Measurements from ENCODE around the gene SLC25A31. TPM values are rescaled to one million over a fixed set of nuclear protein-coding genes. Genes with fewer than 3 reads are reported as not detected.
A peak's percentile ranks its signal among the peaks of the same experiment; 100 is the strongest.

The SLC25A31 gene
- total RNA-seq, 1 donor from 2014 or later = not detected

DNA sequence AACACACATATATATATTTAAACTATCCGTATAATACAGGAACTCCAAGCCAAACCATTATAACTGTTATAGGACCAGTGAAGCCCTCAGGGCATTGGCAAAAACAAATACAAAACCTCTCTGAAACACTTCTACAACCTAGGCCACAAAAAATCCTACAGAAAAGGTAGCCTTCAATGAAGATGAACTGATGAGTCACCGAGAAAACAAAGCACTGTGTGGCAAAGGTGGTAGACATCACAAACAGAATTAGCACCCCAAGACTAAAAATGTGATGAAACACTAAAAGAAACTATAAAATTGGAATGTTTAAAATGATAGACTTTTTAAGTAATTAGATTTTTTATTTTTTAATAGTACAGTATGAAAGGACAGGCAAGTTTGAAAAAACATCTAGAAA lies 46.4 kb downstream of the SLC25A31 start:
- intact Hi-C loops (cut with micrococcal nuclease) = no loop called here
- Histone ChIP-seq H3K4me1 (peaks cover 3% of the 10 kb centered on the region), H3K27ac (replicated peaks) (no peak overlapping the region), H3K36me3 (no peaks in the 10 kb centered on the region), H3K4me3 (no peak overlapping the region), H3K9me3 (replicated peaks) (no peaks in the 10 kb centered on the region), H3K27me3 (ENCODE audit: low read depth) (peaks cover 12% of the 10 kb centered on the region)
- TF ChIP-seq, protein P1, sequence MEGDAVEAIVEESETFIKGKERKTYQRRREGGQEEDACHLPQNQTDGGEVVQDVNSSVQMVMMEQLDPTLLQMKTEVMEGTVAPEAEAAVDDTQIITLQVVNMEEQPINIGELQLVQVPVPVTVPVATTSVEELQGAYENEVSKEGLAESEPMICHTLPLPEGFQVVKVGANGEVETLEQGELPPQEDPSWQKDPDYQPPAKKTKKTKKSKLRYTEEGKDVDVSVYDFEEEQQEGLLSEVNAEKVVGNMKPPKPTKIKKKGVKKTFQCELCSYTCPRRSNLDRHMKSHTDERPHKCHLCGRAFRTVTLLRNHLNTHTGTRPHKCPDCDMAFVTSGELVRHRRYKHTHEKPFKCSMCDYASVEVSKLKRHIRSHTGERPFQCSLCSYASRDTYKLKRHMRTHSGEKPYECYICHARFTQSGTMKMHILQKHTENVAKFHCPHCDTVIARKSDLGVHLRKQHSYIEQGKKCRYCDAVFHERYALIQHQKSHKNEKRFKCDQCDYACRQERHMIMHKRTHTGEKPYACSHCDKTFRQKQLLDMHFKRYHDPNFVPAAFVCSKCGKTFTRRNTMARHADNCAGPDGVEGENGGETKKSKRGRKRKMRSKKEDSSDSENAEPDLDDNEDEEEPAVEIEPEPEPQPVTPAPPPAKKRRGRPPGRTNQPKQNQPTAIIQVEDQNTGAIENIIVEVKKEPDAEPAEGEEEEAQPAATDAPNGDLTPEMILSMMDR (IDR thresholded peaks at IDR 0.05; ENCODE audit: borderline replicate concordance) = no peak
- no peak for DNase-seq

DNA sequence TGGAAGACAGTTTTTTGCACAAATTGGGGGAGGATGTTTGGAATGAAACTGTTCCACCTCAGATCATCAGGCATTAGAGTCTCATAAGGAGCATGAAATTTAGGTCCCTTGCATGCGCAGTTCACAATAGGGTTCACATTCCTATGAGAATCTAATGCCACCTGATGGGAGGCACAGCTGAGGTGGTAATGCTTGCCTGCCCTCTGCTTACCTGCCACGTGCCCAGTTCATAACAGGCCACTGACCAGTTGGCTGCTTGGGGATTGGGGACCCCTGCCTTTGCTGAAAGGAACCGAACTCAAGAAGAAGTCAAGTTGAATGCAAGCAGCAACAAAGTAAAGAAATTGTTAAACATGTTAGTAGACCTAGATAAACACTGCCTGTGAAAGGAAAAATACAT lies 47.3 kb downstream of the SLC25A31 start:
- Histone ChIP-seq H3K9me3 (replicated peaks) (no peaks in the 10 kb centered on the region), H3K4me1 (peaks cover 9% of the 10 kb centered on the region), H3K36me3 (no peaks in the 10 kb centered on the region), H3K27ac (replicated peaks) (no peak overlapping the region), H3K4me3 (no peak overlapping the region), H3K27me3 (ENCODE audit: low read depth) (peaks cover 12% of the 10 kb centered on the region)
- intact Hi-C loops (cut with micrococcal nuclease) = no loop called here
- TF ChIP-seq, protein P1 (IDR thresholded peaks at IDR 0.05; ENCODE audit: borderline replicate concordance) = no peak
- no peak for DNase-seq

DNA sequence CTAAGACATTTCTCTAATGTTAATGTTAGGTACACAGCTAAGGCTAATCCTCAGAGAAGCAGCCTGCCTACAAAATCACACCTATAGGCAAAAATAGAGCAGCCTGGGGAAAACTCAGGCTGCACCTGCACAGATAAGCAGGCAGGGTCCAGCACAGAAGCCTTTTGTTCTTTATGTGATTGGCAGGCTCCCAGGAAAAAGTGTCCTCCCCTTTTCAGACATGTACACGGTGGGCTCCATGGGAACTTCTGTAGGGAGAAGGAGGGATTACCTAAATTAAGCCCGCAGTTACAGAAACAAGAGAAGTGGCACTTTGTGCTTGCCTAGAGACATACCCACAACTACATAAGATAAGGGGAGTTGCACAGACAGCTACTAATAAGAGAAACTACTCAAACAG lies 47.9 kb downstream of the SLC25A31 start:
- TF ChIP-seq, protein P1 (IDR thresholded peaks at IDR 0.05; ENCODE audit: borderline replicate concordance) = no peak
- intact Hi-C loops (cut with micrococcal nuclease) = no loop called here
- no peak overlapping the region for H3K27ac ChIP-seq (replicated peaks)
- no peak overlapping the region for H3K4me3 ChIP-seq
- H3K4me1 ChIP-seq = peaks cover 15% of the 10 kb centered on the region
- peaks cover 11% of the 10 kb centered on the region for H3K27me3 ChIP-seq (ENCODE audit: low read depth)
- no peaks in the 10 kb centered on the region for H3K36me3 ChIP-seq
- no peaks in the 10 kb centered on the region for H3K9me3 ChIP-seq (replicated peaks)
- no peak for DNase-seq

DNA sequence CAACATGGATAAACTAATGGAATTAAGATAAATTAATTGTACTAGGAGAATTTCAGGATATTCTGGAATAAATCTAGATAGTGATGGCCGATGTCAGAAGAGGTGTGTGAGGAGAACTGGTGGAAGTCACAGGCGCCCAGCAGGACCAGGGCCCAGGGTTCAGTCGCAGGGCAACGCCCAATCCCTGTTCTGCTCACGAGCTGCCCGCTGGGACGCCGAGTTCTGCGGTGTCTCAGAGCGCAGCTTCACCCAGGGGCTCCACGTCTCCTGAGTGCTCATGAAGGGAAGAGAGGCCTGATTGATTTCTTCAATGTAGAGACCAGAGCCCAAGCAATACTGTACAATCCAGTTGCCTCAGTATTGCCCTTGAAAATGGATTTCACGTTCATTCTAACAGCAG lies 50.4 kb downstream of the SLC25A31 start:
- Histone ChIP-seq H3K4me1 (peaks cover 28% of the 10 kb centered on the region), H3K4me3 (no peak overlapping the region), H3K9me3 (replicated peaks) (no peaks in the 10 kb centered on the region), H3K27me3 (ENCODE audit: low read depth) (peaks cover 5% of the 10 kb centered on the region), H3K27ac (replicated peaks) (no peak overlapping the region), H3K36me3 (no peaks in the 10 kb centered on the region)
- no peak for DNase-seq
- TF ChIP-seq, protein P1 (IDR thresholded peaks at IDR 0.05; ENCODE audit: borderline replicate concordance) = no peak
- intact Hi-C loops (cut with micrococcal nuclease) = no loop called here

DNA sequence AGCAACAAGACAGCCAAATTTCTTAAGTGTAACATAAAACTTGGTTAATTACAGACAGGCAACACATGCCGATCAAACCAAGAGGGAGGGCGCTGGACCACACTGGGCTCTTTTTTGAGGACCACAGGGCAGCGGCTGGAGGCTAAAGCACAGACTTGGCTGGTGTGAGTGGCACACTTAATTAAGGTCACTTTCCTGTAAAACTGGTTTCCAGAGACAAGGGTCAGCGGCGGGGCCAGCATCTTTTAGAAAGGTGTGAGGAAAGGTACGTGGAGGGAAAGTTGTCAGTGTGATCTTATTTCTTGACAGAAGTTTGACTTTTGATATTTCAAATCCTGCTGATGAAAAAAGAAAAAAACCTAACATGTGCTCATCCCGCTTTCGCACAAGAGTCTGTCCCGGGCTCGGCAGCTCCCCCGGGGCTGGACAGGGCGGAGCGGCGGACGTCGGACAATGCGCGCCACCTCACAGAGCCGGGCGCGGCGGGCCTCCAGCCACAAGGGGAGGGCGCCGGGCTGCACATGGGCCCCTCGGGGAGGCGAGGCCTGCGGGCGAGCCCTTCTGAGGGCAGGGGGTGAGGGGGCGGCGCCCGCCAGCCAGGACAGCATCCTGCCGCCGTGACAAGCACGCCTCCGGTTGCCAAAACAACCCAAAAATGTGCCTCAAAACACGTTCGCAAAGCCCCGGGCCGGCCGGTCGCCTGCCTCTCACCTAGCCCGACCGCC lies 51.3 kb downstream of the SLC25A31 start:
- H3K4me1 ChIP-seq = peaks cover 28% of the 10 kb centered on the region
- peak; percentile 60 for DNase-seq
- TF ChIP-seq, protein P1 (IDR thresholded peaks at IDR 0.05; ENCODE audit: borderline replicate concordance) = no peak
- intact Hi-C loops (cut with micrococcal nuclease) = no loop called here
- no peaks in the 10 kb centered on the region for H3K36me3 ChIP-seq
- peak overlapping the region; percentile 79 for H3K4me3 ChIP-seq
- peak overlapping the region; percentile 81 for H3K27ac ChIP-seq (replicated peaks)
- H3K9me3 ChIP-seq (replicated peaks) = no peaks in the 10 kb centered on the region
- H3K27me3 ChIP-seq (ENCODE audit: low read depth) = no peaks in the 10 kb centered on the region
